H1 (cell line): ENCODE results near the gene SBF2. TPM values are rescaled to one million over a fixed set of nuclear protein-coding genes. Genes with fewer than 3 reads are reported as not detected.

Experiments
- CTCF ChIA-PET: fragments of 300-600 bp; sonication (Branson Sonifier 250); formaldehyde crosslinking; loops from one replicate; lab custom pipeline; 2021; ENCODE audit not compliant: partially characterized antibody; lab: Charles Lee
- POLR2A ChIA-PET: fragments of 300-600 bp; sonication (Branson Sonifier 250); formaldehyde crosslinking; loops from one replicate; lab custom pipeline; 2021; ENCODE audit warnings: inconsistent platforms; ENCODE audit not compliant: partially characterized antibody; lab: Charles Lee
- DNase-seq, 2 experiments: peaks; one replicate each; pipeline versions ENCODE4 v3.0.0 to v3.0.0-alpha.2; 2010 to 2022; ENCODE audit warnings: low spot score in 2 of 2, low read depth in 1 of 2, mixed read lengths in 1 of 2
- FAIRE-seq: peaks from 2 replicates; lab custom pipeline; 2011; peaks lifted over from hg19 to GRCh38; lab: Jason Lieb, UNC
- H2AFZ ChIP-seq: 2 replicates; pipeline ENCODE4 v1.8.1; 2012; ENCODE audit warnings: low read length, inconsistent platforms
- H2AK5ac ChIP-seq: 2 replicates; pipeline ENCODE4 v1.6.1; 2013; ENCODE audit warnings: low read depth, low read length
- H2BK120ac ChIP-seq: replicated peaks from 2 replicates; pipeline ENCODE3; 2013; ENCODE audit warnings: low read depth, low read length, inconsistent platforms
- H2BK12ac ChIP-seq: 2 replicates; pipeline ENCODE4 v1.6.1; 2013; ENCODE audit warnings: low read depth, low read length
- H2BK15ac ChIP-seq: 2 replicates; pipeline ENCODE4 v1.6.1; 2013; ENCODE audit warnings: low read length
- H2BK20ac ChIP-seq: 2 replicates; pipeline ENCODE4 v1.6.1; 2013; ENCODE audit warnings: low read length
- H2BK5ac ChIP-seq: 2 replicates; pipeline ENCODE4 v1.6.1; 2013; ENCODE audit warnings: low read depth, low read length
- H3K14ac ChIP-seq: 2 replicates; pipeline ENCODE4 v1.6.1; 2013; ENCODE audit warnings: inconsistent platforms; ENCODE audit not compliant: insufficient read length
- H3K18ac ChIP-seq: 2 replicates; pipeline ENCODE4 v1.6.1; 2013; ENCODE audit warnings: low read length; ENCODE audit errors: extremely low read depth
- H3K23ac ChIP-seq: 2 replicates; pipeline ENCODE4 v1.6.1; 2013; ENCODE audit warnings: inconsistent platforms; ENCODE audit not compliant: insufficient read length
- H3K23me2 ChIP-seq: 2 replicates; pipeline ENCODE4 v1.6.1; 2013; ENCODE audit warnings: low read depth, low read length
- H3K27ac ChIP-seq: 2 replicates; pipeline ENCODE4 v1.6.1; 2011; ENCODE audit warnings: low read depth, low read length, inconsistent platforms
- H3K27me3 ChIP-seq, 4 experiments: replicated peaks in 1 of 4; 1 replicate in 1 of 4; 2 replicates in 3 of 4; pipeline versions ENCODE4 v1.6.1 to v1.8.1; 2011 to 2013; ENCODE audit warnings: low read length in 3 of 4, mild to moderate bottlenecking in 3 of 4, inconsistent platforms in 2 of 4, mixed read lengths in 2 of 4, moderate library complexity in 1 of 4; ENCODE audit not compliant: control insufficient read depth in 3 of 4, insufficient read depth in 3 of 4; ENCODE audit errors: extremely low read depth in 1 of 4
- H3K36me3 ChIP-seq, 4 experiments: 2 replicates each; pipeline versions ENCODE4 v1.6.1 to v1.8.1; 2011 to 2013; ENCODE audit warnings: mild to moderate bottlenecking in 4 of 4, low read length in 3 of 4, moderate library complexity in 2 of 4, control low read depth in 1 of 4, inconsistent platforms in 1 of 4; ENCODE audit not compliant: insufficient read depth in 4 of 4, control insufficient read depth in 2 of 4
- H3K4ac ChIP-seq: replicated peaks from 2 replicates; pipeline ENCODE3; 2013; ENCODE audit warnings: low read length, low read depth, mixed read lengths, inconsistent platforms; ENCODE audit not compliant: insufficient read length
- H3K4me1 ChIP-seq, 4 experiments: replicated peaks in 1 of 4; 1 replicate in 1 of 4; 2 replicates in 3 of 4; pipeline versions ENCODE4 v1.6.1 to v1.8.1; 2011 to 2013; ENCODE audit warnings: low read length in 3 of 4, inconsistent platforms in 2 of 4, mixed read lengths in 1 of 4; ENCODE audit not compliant: insufficient read depth in 4 of 4, control insufficient read depth in 3 of 4
- H3K4me2 ChIP-seq, 2 experiments: 2 replicates each; pipeline versions ENCODE4 v1.6.1 to v1.8.1; 2011 to 2013; ENCODE audit warnings: low read depth in 2 of 2, low read length in 2 of 2, control low read depth in 1 of 2, inconsistent platforms in 1 of 2, mild to moderate bottlenecking in 1 of 2; ENCODE audit not compliant: insufficient read depth in 1 of 2
- H3K4me3 ChIP-seq, 4 experiments: fragments of 200-600, 300-600 bp in 1 of 4; sonication (generic), shearing (Covaris generic), sonication (Bioruptor Twin) in 1 of 4; 2 replicates each; pipeline versions ENCODE4 v1.5.1 to v1.8.1; 2011 to 2016; ENCODE audit warnings: low read length in 4 of 4, low read depth in 3 of 4, control low read depth in 2 of 4, inconsistent platforms in 2 of 4, mild to moderate bottlenecking in 2 of 4, mixed read lengths in 1 of 4, moderate library complexity in 1 of 4; ENCODE audit not compliant: insufficient read depth in 2 of 4; ENCODE audit errors: extremely low read depth in 1 of 4
- H3K56ac ChIP-seq: replicated peaks from 2 replicates; pipeline ENCODE3; 2013; ENCODE audit warnings: low read depth, mild to moderate bottlenecking, mixed read lengths, low read length, inconsistent platforms; ENCODE audit not compliant: insufficient read length
- H3K79me1 ChIP-seq: 2 replicates; pipeline ENCODE4 v1.6.1; 2013; ENCODE audit warnings: low read depth, low read length, control low read depth
- H3K79me2 ChIP-seq, 2 experiments: 2 replicates each; pipeline versions ENCODE4 v1.6.1 to v1.8.1; 2012 to 2013; ENCODE audit warnings: low read length in 2 of 2, mild to moderate bottlenecking in 2 of 2, inconsistent platforms in 1 of 2; ENCODE audit not compliant: insufficient read depth in 2 of 2, control insufficient read depth in 1 of 2
- H3K9ac ChIP-seq, 4 experiments: replicated peaks in 1 of 4; 1 replicate in 1 of 4; 2 replicates in 3 of 4; pipeline versions ENCODE4 v1.6.1 to v1.8.1; 2011 to 2013; ENCODE audit warnings: low read depth in 3 of 4, low read length in 3 of 4, control low read depth in 2 of 4, mild to moderate bottlenecking in 2 of 4, moderate library complexity in 2 of 4, inconsistent platforms in 1 of 4; ENCODE audit errors: extremely low read depth in 1 of 4
- H3K9me3 ChIP-seq, 2 experiments: 2 replicates each; pipeline versions ENCODE4 v1.6.1 to v1.8.1; 2012 to 2013; ENCODE audit warnings: mild to moderate bottlenecking in 2 of 2, moderate library complexity in 2 of 2, control low read depth in 1 of 2, inconsistent platforms in 1 of 2, low read depth in 1 of 2, low read length in 1 of 2, mixed read lengths in 1 of 2; ENCODE audit not compliant: insufficient read depth in 2 of 2
- H4K20me1 ChIP-seq, 2 experiments: replicated peaks in 1 of 2; 2 replicates each; pipeline versions ENCODE3 to v1.8.1; 2011 to 2013; ENCODE audit warnings: inconsistent platforms in 2 of 2, low read length in 2 of 2, mild to moderate bottlenecking in 1 of 2; ENCODE audit not compliant: insufficient read depth in 2 of 2, control insufficient read depth in 1 of 2
- H4K5ac ChIP-seq: 2 replicates; pipeline ENCODE4 v1.6.1; 2013; ENCODE audit warnings: low read length, low read depth, mixed read lengths, inconsistent platforms; ENCODE audit not compliant: insufficient read length
- H4K8ac ChIP-seq: 2 replicates; pipeline ENCODE4 v1.8.0; 2013; ENCODE audit warnings: mild to moderate bottlenecking, moderate library complexity, low read length, inconsistent platforms; ENCODE audit not compliant: insufficient read depth; ENCODE audit errors: extremely low read depth
- H4K91ac ChIP-seq: replicated peaks from 2 replicates; pipeline ENCODE3; 2013; ENCODE audit warnings: low read length, mixed read lengths, inconsistent platforms; ENCODE audit not compliant: insufficient read length
- CHD1 ChIP-seq: IDR thresholded peaks from 2 replicates; pipeline ENCODE4 v1.6.1; 2012; ENCODE audit warnings: low read depth, low read length, improper control_type of control experiment
- CREB1 ChIP-seq: IDR thresholded peaks from 2 replicates; pipeline ENCODE4 v1.6.1; 2012; ENCODE audit warnings: inconsistent platforms
- KDM5A ChIP-seq: fragments of 200-600 bp; IDR thresholded peaks from 2 replicates; pipeline ENCODE4 v1.7.1; 2012; ENCODE audit warnings: mild to moderate bottlenecking, low read length, inconsistent platforms, mixed read lengths
- ZNF274 ChIP-seq: IDR thresholded peaks from 2 replicates; pipeline ENCODE4 v1.7.0; 2012; ENCODE audit warnings: low read length, borderline replicate concordance; ENCODE audit errors: extremely low read depth
- polyA plus RNA-seq, 7 experiments: library from polyadenylated mRNA; depleted of rRNA in 3 of 7; stranded (reverse) in 5 of 7; unstranded in 2 of 7; fragments of >200 nt in 5 of 7; fragments of 200-250 nt in 2 of 7; gene quantifications; 1 replicate in 5 of 7; 2 replicates in 1 of 7; 4 replicates in 1 of 7; pipeline versions ENCODE4 v1.2.1 to v1.2.3, GENCODE V29; 2011 to 2013; ENCODE audit warnings: missing spikeins in 2 of 7, mixed read lengths in 2 of 7
- total RNA-seq: library from RNA; stranded (reverse); fragmentation: NEBNext Ultra II Directional; extraction: Animal tissue kit (Norgen Biotek cat#: 25700); gene quantifications from 2 replicates; pipeline ENCODE4 v1.2.1, GENCODE V29; 2021
- TF ChIP-seq, protein P1 (sequence below): IDR thresholded peaks from 2 replicates; pipeline ENCODE4 v1.6.1; 2011; ENCODE audit warnings: low read depth, mild to moderate bottlenecking, low read length; ENCODE audit not compliant: insufficient read depth
- TF ChIP-seq, protein P2 (sequence below): IDR thresholded peaks from 2 replicates; pipeline ENCODE4 v1.6.1; 2011; ENCODE audit warnings: low read length, improper control_type of control experiment

SBF2 gene
- total and polyA plus RNA-seq, 2 of the 8 experiments (the other 6 are each of a cell fraction or from before 2014, with no cell fraction given), result 36.7 to 50.5 TPM

DNA sequence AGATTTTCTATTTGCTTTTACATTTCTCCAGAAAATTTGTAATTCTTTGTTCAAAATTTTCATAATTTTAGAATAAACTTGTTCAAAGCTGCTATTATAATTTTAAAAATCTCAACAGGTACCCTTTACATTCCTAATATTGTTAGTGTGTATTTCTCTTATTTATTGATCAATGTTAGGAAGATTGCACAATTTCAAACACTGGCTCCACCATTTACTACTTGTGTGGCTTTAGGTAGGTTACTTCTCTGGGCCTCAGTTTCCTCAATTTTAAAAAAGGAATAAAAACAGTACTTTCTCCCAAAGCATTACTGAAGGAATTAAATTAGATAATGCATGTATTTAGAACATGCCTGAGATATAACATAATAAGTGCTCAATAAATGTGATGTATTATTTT is 180.2 kb downstream of the SBF2 start:
- Histone ChIP-seq H4K91ac (no peak overlapping the region), H3K27ac (no peak overlapping the region), H2AFZ (no peak overlapping the region), H2BK15ac (no peak overlapping the region), H3K23me2 (no peaks in the 10 kb centered on the region), H3K56ac (no peak overlapping the region), H3K4ac (no peak overlapping the region), H2AK5ac (no peak overlapping the region), H2BK5ac (no peak overlapping the region), H3K79me1 (no peaks in the 10 kb centered on the region), H3K9ac (no peak overlapping the region), H3K79me2 (peaks cover 0 to 4% of the 10 kb centered on the region in 2 experiments; a peak in 2 of 4 replicates), H3K4me2 (no peak overlapping the region), H3K36me3 (no peaks in the 10 kb centered on the region; a peak in 1 of 8 replicates), H3K18ac (no peak overlapping the region), H2BK12ac (no peak overlapping the region), H3K9me3 (no peaks in the 10 kb centered on the region)
- no peak for FAIRE-seq
- ChIA-PET CTCF (no interaction called here), POLR2A (no interaction called here)
- TF ChIP-seq CREB1 (no peak), CHD1 (no peak), ZNF274 (no peak), KDM5A (no peak)
- TF ChIP-seq, protein P1, sequence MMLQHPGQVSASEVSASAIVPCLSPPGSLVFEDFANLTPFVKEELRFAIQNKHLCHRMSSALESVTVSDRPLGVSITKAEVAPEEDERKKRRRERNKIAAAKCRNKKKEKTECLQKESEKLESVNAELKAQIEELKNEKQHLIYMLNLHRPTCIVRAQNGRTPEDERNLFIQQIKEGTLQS, result no peak
- TF ChIP-seq, protein P2, sequence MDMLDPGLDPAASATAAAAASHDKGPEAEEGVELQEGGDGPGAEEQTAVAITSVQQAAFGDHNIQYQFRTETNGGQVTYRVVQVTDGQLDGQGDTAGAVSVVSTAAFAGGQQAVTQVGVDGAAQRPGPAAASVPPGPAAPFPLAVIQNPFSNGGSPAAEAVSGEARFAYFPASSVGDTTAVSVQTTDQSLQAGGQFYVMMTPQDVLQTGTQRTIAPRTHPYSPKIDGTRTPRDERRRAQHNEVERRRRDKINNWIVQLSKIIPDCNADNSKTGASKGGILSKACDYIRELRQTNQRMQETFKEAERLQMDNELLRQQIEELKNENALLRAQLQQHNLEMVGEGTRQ, result no peak
- TF ChIP-seq, all 59 proteins: peak for 0
- no peak for DNase-seq
- Histone ChIP-seq H4K5ac (no peak overlapping the region), H2BK120ac (no peak overlapping the region), H3K4me3 (no peak overlapping the region), H4K20me1 (no peaks in the 10 kb centered on the region), H3K27me3 (no peaks in the 10 kb centered on the region), H2BK20ac (no peak overlapping the region), H3K14ac (no peak overlapping the region), H3K4me1 (peaks cover 0 to 3% (median 0%) of the 10 kb centered on the region in 4 experiments; a peak in 3 of 7 replicates), H4K8ac (no peak overlapping the region), H3K23ac (no peak overlapping the region)
